ENCODE data around the gene CIDEA.

CIDEA gene

GRCh38 chr18:12318857-12319256, 64.7 kb downstream of the CIDEA start:
- DNase-seq (ENCODE audit: low spot score) = no peak

- DNase-seq (ENCODE audit: low spot score) = no peak
These were observed 67.2 kb downstream of the CIDEA start for GRCh38 chr18:12321333-12321732.

GRCh38 chr18:12324991-12325725, 71.0 kb downstream of the CIDEA start:
- no peak for DNase-seq (ENCODE audit: low spot score)

GRCh38 chr18:12325726-12326245, 71.6 kb downstream of the CIDEA start:
- DNase-seq (ENCODE audit: low spot score) = no peak

GRCh38 chr18:12326711-12327460, 72.7 kb downstream of the CIDEA start:
- DNase-seq (ENCODE audit: low spot score) = no peak

Measured in hematopoietic multipotent progenitor cell treated with erythropoietin and hydrocortisone succinate and interleukin-3 and kit ligand, for 17 days (in vitro differentiated cells).